ENCODE data around the gene ZNF248. TPM values are rescaled to one million over a fixed set of nuclear protein-coding genes. Genes with fewer than 3 reads are reported as not detected.

ZNF248 gene
- total RNA-seq, 1 donor from 2014 or later, result not detected

GRCh38 chr10:37775612-37776011 lies 81.8 kb downstream of the ZNF248 start:
- no peaks in the 10 kb centered on the region for H3K4me1 ChIP-seq
- H3K36me3 Mint-ChIP-seq, result no peaks in the 10 kb centered on the region
- no peaks in the 10 kb centered on the region for H3K4me1 Mint-ChIP-seq
- no peak overlapping the region for H3K4me3 Mint-ChIP-seq
- no peaks in the 10 kb centered on the region for H3F3A ChIP-seq (ENCODE audit: low read depth)
- H2AFZ ChIP-seq (replicated peaks), result no peak overlapping the region
- no peak overlapping the region for H3K27ac Mint-ChIP-seq
- no peak overlapping the region for H3K27ac ChIP-seq
- no peak overlapping the region for H3K4me2 ChIP-seq
- no peak for DNase-seq (ENCODE audit: low spot score)
- no peaks in the 10 kb centered on the region for H3K27me3 ChIP-seq
- no peaks in the 10 kb centered on the region for H3K79me2 ChIP-seq (ENCODE audit: low read depth)
- H3K9ac ChIP-seq, result no peak overlapping the region
- no peaks in the 10 kb centered on the region for H4K20me1 ChIP-seq (ENCODE audit: low read depth)
- no peaks in the 10 kb centered on the region for H3K36me3 ChIP-seq
- H3K9me3 Mint-ChIP-seq, result peaks cover 16% of the 10 kb centered on the region
- TF ChIP-seq CTCF (IDR thresholded peaks at IDR 0.05), result no peak
- TF ChIP-seq EZH2phosphoT487 (IDR thresholded peaks at IDR 0.05), result no peak
- TF ChIP-seq EZH2 (IDR thresholded peaks at IDR 0.05), result no peak
- H3K4me3 ChIP-seq, result no peak overlapping the region
- no peaks in the 10 kb centered on the region for H3K27me3 Mint-ChIP-seq (ENCODE audit: insufficient read depth, low read depth)
- H3K9me3 ChIP-seq (ENCODE audit: low read depth), result no peaks in the 10 kb centered on the region

GRCh38 chr10:37774351-37774750 lies 83.1 kb downstream of the ZNF248 start:
- Mint-ChIP-seq H3K4me1 (no peaks in the 10 kb centered on the region), H3K4me3 (no peak overlapping the region), H3K9me3 (peaks cover 12% of the 10 kb centered on the region), H3K27ac (no peak overlapping the region), H3K27me3 (ENCODE audit: insufficient read depth, low read depth) (no peaks in the 10 kb centered on the region), H3K36me3 (no peaks in the 10 kb centered on the region)
- Histone ChIP-seq H3K9me3 (ENCODE audit: low read depth) (no peaks in the 10 kb centered on the region), H3K9ac (no peak overlapping the region), H3K27ac (no peak overlapping the region), H3K4me2 (no peak overlapping the region), H3K36me3 (no peaks in the 10 kb centered on the region), H4K20me1 (ENCODE audit: low read depth) (no peaks in the 10 kb centered on the region), H3K79me2 (ENCODE audit: low read depth) (no peaks in the 10 kb centered on the region), H3K4me1 (no peaks in the 10 kb centered on the region), H3K27me3 (no peaks in the 10 kb centered on the region), H3K4me3 (no peak overlapping the region), H2AFZ (replicated peaks) (no peak overlapping the region), H3F3A (ENCODE audit: low read depth) (no peaks in the 10 kb centered on the region)
- DNase-seq (ENCODE audit: low spot score), result no peak
- no peak for TF ChIP-seq EZH2 (IDR thresholded peaks at IDR 0.05)
- TF ChIP-seq CTCF (IDR thresholded peaks at IDR 0.05), result no peak
- no peak for TF ChIP-seq EZH2phosphoT487 (IDR thresholded peaks at IDR 0.05)

GRCh38 chr10:37765216-37765615 lies 92.2 kb downstream of the ZNF248 start:
- H3K27me3 ChIP-seq, result no peaks in the 10 kb centered on the region
- H4K20me1 ChIP-seq (ENCODE audit: low read depth), result no peaks in the 10 kb centered on the region
- Mint-ChIP-seq H3K27ac (no peak overlapping the region), H3K9me3 (peaks cover 42% of the 10 kb centered on the region), H3K4me3 (no peak overlapping the region), H3K27me3 (ENCODE audit: insufficient read depth, low read depth) (peaks cover 7% of the 10 kb centered on the region), H3K36me3 (no peaks in the 10 kb centered on the region), H3K4me1 (no peaks in the 10 kb centered on the region)
- H3K9me3 ChIP-seq (ENCODE audit: low read depth), result peaks cover 28% of the 10 kb centered on the region
- no peak overlapping the region for H3K4me2 ChIP-seq
- H3K79me2 ChIP-seq (ENCODE audit: low read depth), result no peaks in the 10 kb centered on the region
- no peak for DNase-seq (ENCODE audit: low spot score)
- H2AFZ ChIP-seq (replicated peaks), result no peak overlapping the region
- H3K27ac ChIP-seq, result no peak overlapping the region
- no peaks in the 10 kb centered on the region for H3K36me3 ChIP-seq
- TF ChIP-seq EZH2 (IDR thresholded peaks at IDR 0.05), result no peak
- TF ChIP-seq CTCF (IDR thresholded peaks at IDR 0.05), result no peak
- TF ChIP-seq EZH2phosphoT487 (IDR thresholded peaks at IDR 0.05), result no peak
- no peak overlapping the region for H3K4me3 ChIP-seq
- no peak overlapping the region for H3K9ac ChIP-seq
- no peaks in the 10 kb centered on the region for H3K4me1 ChIP-seq
- no peaks in the 10 kb centered on the region for H3F3A ChIP-seq (ENCODE audit: low read depth)

Measured in neural progenitor cell (in vitro differentiated cells).